K562 (cell line): ENCODE data around the gene ITIH3. TPM values are rescaled to one million over a fixed set of nuclear protein-coding genes. Genes with fewer than 3 reads are reported as not detected.

ENCODE experiments used
- ATAC-seq: fragments of 200-7000 bp; cut with Tn5 transposase; 3 replicates; pipeline ENCODE4 v1.9.1; 2020; ENCODE audit warnings: moderate library complexity
- BruUV-seq: library from RNA; stranded (reverse); fragments of 400-500 nt; replicated peaks from 2 replicates; lab custom pipeline; 2021; lab: Mats Ljungman, UMichigan
- CTCF ChIA-PET: fragments of 300-600 bp; formaldehyde crosslinking; extraction: SDS; loops from one replicate; lab custom pipeline; 2021; ENCODE audit warnings: low intra/inter-chr PET ratio; lab: Yijun Ruan, JAX
- POLR2A ChIA-PET: fragments of 300-600, 350-650 bp; sonication (Branson Sonifier 250); formaldehyde crosslinking; extraction: SDS; loops from one replicate; lab custom pipeline; 2021; ENCODE audit warnings: antibody characterized with exemption, inconsistent platforms; lab: Yijun Ruan, JAX
- DNase-seq, 4 experiments: peaks; one replicate each; pipeline versions ENCODE4 v3.0.0 to v3.0.0-alpha.2; 2011 to 2018; ENCODE audit warnings: low spot score in 3 of 4, mixed read lengths in 3 of 4; ENCODE audit errors: extremely low read depth in 1 of 4
- FAIRE-seq: peaks from 2 replicates; lab custom pipeline; 2011; peaks lifted over from hg19 to GRCh38; lab: Jason Lieb, UNC
- H2AFZ ChIP-seq: 2 replicates; pipeline ENCODE4 v1.6.0; 2011; ENCODE audit warnings: low read depth, low read length, control low read depth, inconsistent platforms
- H3K27ac ChIP-seq: fragments of 200-600 bp; 3 replicates; pipeline ENCODE4 v1.8.0; 2011; ENCODE audit warnings: low read depth, mild to moderate bottlenecking, control low read depth, inconsistent platforms, low read length, moderate library complexity, mixed read lengths; ENCODE audit errors: extremely low read depth
- H3K27me3 ChIP-seq, 2 experiments: fragments of 300-600 bp in 1 of 2; 2 replicates in 1 of 2; 3 replicates in 1 of 2; pipeline versions ENCODE4 v1.6.0 to v1.8.0; 2011; ENCODE audit warnings: inconsistent platforms in 2 of 2, low read length in 2 of 2, mild to moderate bottlenecking in 1 of 2, mixed read lengths in 1 of 2, moderate library complexity in 1 of 2; ENCODE audit not compliant: control insufficient read depth in 2 of 2, insufficient read depth in 2 of 2
- H3K36me3 ChIP-seq: fragments of 300-600 bp; 3 replicates; pipeline ENCODE4 v1.8.0; 2011; ENCODE audit warnings: mild to moderate bottlenecking, low read length, inconsistent platforms; ENCODE audit not compliant: control insufficient read depth, insufficient read depth
- H3K4me1 ChIP-seq, 2 experiments: fragments of 200-600 bp in 1 of 2; replicated peaks in 1 of 2; 2 replicates in 1 of 2; 3 replicates in 1 of 2; pipeline versions ENCODE4 v1.5.1 to v1.8.0; 2011; ENCODE audit warnings: inconsistent platforms in 2 of 2, low read length in 2 of 2, mild to moderate bottlenecking in 1 of 2, mixed read lengths in 1 of 2, moderate library complexity in 1 of 2; ENCODE audit not compliant: control insufficient read depth in 2 of 2, insufficient read depth in 2 of 2
- H3K4me2 ChIP-seq: 2 replicates; pipeline ENCODE4 v1.6.1; 2011; ENCODE audit warnings: low read length, control low read depth, inconsistent platforms, mixed read lengths; ENCODE audit not compliant: insufficient read depth
- H3K4me3 ChIP-seq: fragments of 200-600 bp; sonication (generic), shearing (Covaris generic); 2 replicates; pipeline ENCODE4 v1.5.1; 2016; ENCODE audit warnings: control low read depth, inconsistent platforms
- H3K79me2 ChIP-seq: fragments of 200-600 bp; 3 replicates; pipeline ENCODE4 v1.8.0; 2011; ENCODE audit warnings: low read length, inconsistent platforms; ENCODE audit not compliant: control insufficient read depth, insufficient read depth
- H3K9ac ChIP-seq, 2 experiments: 2 replicates each; pipeline versions ENCODE4 v1.6.0 to v1.6.1; 2011; ENCODE audit warnings: low read depth in 2 of 2, low read length in 2 of 2, control low read depth in 1 of 2, inconsistent platforms in 1 of 2, mild to moderate bottlenecking in 1 of 2, mixed read lengths in 1 of 2; ENCODE audit not compliant: insufficient read depth in 1 of 2
- H3K9me1 ChIP-seq: one replicate; pipeline ENCODE4 v1.6.0; 2011; ENCODE audit warnings: inconsistent platforms, mild to moderate bottlenecking, low read length, moderate library complexity; ENCODE audit not compliant: control insufficient read depth, insufficient read depth
- H3K9me3 ChIP-seq: replicated peaks from 2 replicates; pipeline ENCODE4 v1.5.1; 2011; ENCODE audit warnings: low read depth, low read length, inconsistent platforms; ENCODE audit not compliant: control insufficient read depth, insufficient read depth
- H4K20me1 ChIP-seq: replicated peaks from 2 replicates; pipeline ENCODE4 v1.6.1; 2011; ENCODE audit warnings: low read length, inconsistent platforms, mixed read lengths; ENCODE audit not compliant: control insufficient read depth, insufficient read depth
- ATF7 ChIP-seq: fragments of 450-650 bp; IDR thresholded peaks from 2 replicates; pipeline ENCODE4 v1.7.1; 2014; ENCODE audit warnings: mild to moderate bottlenecking, moderate library complexity
- HIVEP1 ChIP-seq: fragments of 250-450 bp; sonication (Bioruptor Pico); IDR thresholded peaks from 2 replicates; pipeline ENCODE4 v1.4.0; 2020; ENCODE audit warnings: mild to moderate bottlenecking
- HMG20A ChIP-seq: fragments of 450-650 bp; formaldehyde crosslinking; conservative IDR thresholded peaks from 2 replicates; pipeline ENCODE4 v1.4.0; 2020; ENCODE audit warnings: mild to moderate bottlenecking, mixed read lengths
- PTTG1 ChIP-seq: fragments of 450-650 bp; IDR thresholded peaks from 2 replicates; pipeline ENCODE4 v1.6.1; 2016; ENCODE audit warnings: low read depth, mild to moderate bottlenecking, missing genetic modification characterization, missing compliant biosample characterization
- SMC3 ChIP-seq: conservative IDR thresholded peaks from 2 replicates; pipeline ENCODE4 v1.6.1; 2011; ENCODE audit warnings: low read depth, low read length, improper control_type of control experiment; ENCODE audit not compliant: insufficient read depth
- TFAM ChIP-seq: fragments of 250-450 bp; sonication (Bioruptor Pico); conservative IDR thresholded peaks from 2 replicates; pipeline ENCODE4 v1.5.0; 2021; ENCODE audit warnings: mild to moderate bottlenecking, moderate library complexity
- YY1 ChIP-seq, 3 experiments: IDR thresholded peaks; 2 replicates each; pipeline ENCODE4 v1.6.1; 2011; ENCODE audit warnings: low read length in 2 of 3, mild to moderate bottlenecking in 2 of 3, moderate library complexity in 2 of 3, borderline replicate concordance in 1 of 3, control low read depth in 1 of 3, low read depth in 1 of 3; ENCODE audit not compliant: insufficient read depth in 3 of 3, insufficient replicate concordance in 2 of 3, control insufficient read depth in 1 of 3, insufficient read length in 1 of 3; ENCODE audit errors: extremely low read depth in 1 of 3
- ZBED1 ChIP-seq: IDR thresholded peaks from 2 replicates; pipeline ENCODE4 v1.6.1; 2014
- ZNF143 ChIP-seq: sonication (generic); formaldehyde crosslinking; IDR thresholded peaks from 2 replicates; pipeline ENCODE4 v1.9.0; 2022; ENCODE audit warnings: mild to moderate bottlenecking, missing genetic modification reagents
- ZNF24 ChIP-seq: fragments of 450-650 bp; IDR thresholded peaks from 2 replicates; pipeline ENCODE4 v1.6.1; 2016
- ZNF263 ChIP-seq: sonication (generic); formaldehyde crosslinking; IDR thresholded peaks from 2 replicates; pipeline ENCODE4 v1.8.0; 2022; ENCODE audit warnings: mild to moderate bottlenecking, missing genetic modification reagents, borderline replicate concordance
- WGBS: fragments of 100-300 bp; shearing (Covaris generic); methylation state at CpG from one replicate; pipeline ENCODE4 v1.1.6; 2016; ENCODE audit warnings: low coverage, mixed read lengths; ENCODE audit not compliant: insufficient coverage; ENCODE audit errors: missing lambda C conversion rate; 5-methylcytosine and 5-hydroxymethylcytosine counted together
- in situ Hi-C: fragments of 300-500 bp; cut with MboI; formaldehyde crosslinking; loops from 4 replicates; pipeline ENCODE4 v1.15.0; 2018; ENCODE audit warnings: inconsistent platforms, mixed read lengths
- intact Hi-C: fragments of 100-400 bp; cut with micrococcal nuclease; formaldehyde crosslinking; loops from 2 replicates; pipeline ENCODE4 v1.14.2; 2022
- polyA plus RNA-seq, 8 experiments: library from polyadenylated mRNA; depleted of rRNA in 4 of 8; stranded (reverse) in 5 of 8; unstranded in 3 of 8; fragments of >200 nt; fragmentation: Nextera tagmentation in 2 of 8; fragmentation: Illumina TruSeq in 1 of 8; extraction: Ambion mirVana in 2 of 8; extraction: Trizol in 1 of 8; gene quantifications; 2 replicates each; pipeline versions ENCODE4 v1.2.1 to v1.2.3, GENCODE V29; 2011 to 2014; ENCODE audit warnings: inconsistent platforms in 1 of 8, missing spikeins in 1 of 8
- total RNA-seq, 7 experiments: library from RNA; depleted of rRNA in 6 of 7; stranded (reverse); fragments of >200 nt in 6 of 7; fragmentation: Illumina TruSeq in 2 of 7; extraction: Trizol in 2 of 7; gene quantifications; 2 replicates each; pipeline versions ENCODE4 v1.2.1 to v1.2.3, GENCODE V29; 2011 to 2021; ENCODE audit warnings: low replicate concordance in 1 of 7
- TF ChIP-seq, protein P1 (sequence below): sonication (generic); formaldehyde crosslinking; IDR thresholded peaks from 2 replicates; pipeline ENCODE4 v1.8.0; 2022; ENCODE audit warnings: mild to moderate bottlenecking, missing genetic modification reagents
- TF ChIP-seq, protein P2 (sequence below): fragments of 450-650 bp; formaldehyde crosslinking; IDR thresholded peaks from 2 replicates; pipeline ENCODE4 v1.4.0; 2022; ENCODE audit warnings: mild to moderate bottlenecking, moderate library complexity

Gene ITIH3
- total and polyA plus RNA-seq, 9 of the 15 experiments (the other 6 are each of a cell fraction or from before 2014, with no cell fraction given): 0.07 to 0.35 TPM; not detected in 7

DNA sequence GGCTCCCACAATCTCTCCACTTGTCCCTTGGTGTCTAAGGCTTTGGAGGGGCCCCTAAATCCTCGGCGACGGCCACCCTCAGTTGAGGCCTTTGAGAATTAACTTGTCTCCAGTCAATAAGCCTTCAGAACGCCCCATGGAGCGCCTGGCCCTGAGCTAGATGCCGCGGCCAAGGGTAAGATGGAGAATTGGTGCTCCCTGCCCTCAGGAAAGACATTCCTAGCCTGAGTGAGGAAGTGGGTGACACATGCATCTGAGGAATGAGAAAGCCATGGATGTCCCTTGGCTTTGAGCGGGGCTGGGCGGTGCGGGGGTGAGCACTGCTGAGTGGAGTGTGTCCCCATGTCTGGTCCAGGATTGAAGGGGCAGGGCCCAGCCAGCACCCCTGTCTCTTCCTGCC is 22.6 kb downstream of the ITIH3 start:
- no peak for DNase-seq
- no peak overlapping the region for H3K4me2 ChIP-seq
- H3K9me1 ChIP-seq: no peaks in the 10 kb centered on the region
- no peak for ATAC-seq
- 2% methylated on average over 10 of the region's 10 CpGs for WGBS
- FAIRE-seq: no peak
- ChIA-PET CTCF (no interaction called here), POLR2A (no interaction called here)
- peaks cover 0 to 5% of the 10 kb centered on the region in 2 experiments; a peak in 2 of 5 replicates for H3K4me1 ChIP-seq
- no peak overlapping the region for H3K27ac ChIP-seq
- no peaks in the 10 kb centered on the region for H4K20me1 ChIP-seq
- H2AFZ ChIP-seq: no peak overlapping the region
- peaks cover 0 to 48% of the 10 kb centered on the region in 2 experiments; a peak in 3 of 5 replicates for H3K27me3 ChIP-seq
- no peak overlapping the region for H3K9ac ChIP-seq
- in situ Hi-C loops: no loop called here
- H3K9me3 ChIP-seq: no peaks in the 10 kb centered on the region
- H3K36me3 ChIP-seq: no peaks in the 10 kb centered on the region
- no peak overlapping the region for H3K4me3 ChIP-seq
- H3K79me2 ChIP-seq: no peaks in the 10 kb centered on the region
- TF ChIP-seq ATF7 (no peak), YY1 (IDR thresholded peaks at IDR 0.05; ENCODE audit: borderline replicate concordance in 1 of 3, control insufficient read depth in 1 of 3, extremely low read depth in 1 of 3, insufficient read depth in 3 of 3, insufficient read length in 1 of 3, insufficient replicate concordance in 2 of 3, low read depth in 1 of 3, low read length in 2 of 3) (no peak), ZNF263 (CRISPR knock-in tag) (no peak), HIVEP1 (CRISPR knock-in tag) (no peak), PTTG1 (no peak), SMC3 (no peak), ZBED1 (no peak), ZNF24 (no peak), ZNF143 (CRISPR knock-in tag) (no peak), TFAM (CRISPR knock-in tag) (no peak), HMG20A (CRISPR knock-in tag) (no peak)
- TF ChIP-seq, protein P1, sequence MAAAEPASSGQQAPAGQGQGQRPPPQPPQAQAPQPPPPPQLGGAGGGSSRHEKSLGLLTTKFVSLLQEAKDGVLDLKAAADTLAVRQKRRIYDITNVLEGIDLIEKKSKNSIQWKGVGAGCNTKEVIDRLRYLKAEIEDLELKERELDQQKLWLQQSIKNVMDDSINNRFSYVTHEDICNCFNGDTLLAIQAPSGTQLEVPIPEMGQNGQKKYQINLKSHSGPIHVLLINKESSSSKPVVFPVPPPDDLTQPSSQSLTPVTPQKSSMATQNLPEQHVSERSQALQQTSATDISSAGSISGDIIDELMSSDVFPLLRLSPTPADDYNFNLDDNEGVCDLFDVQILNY: no peak
- TF ChIP-seq, protein P2, sequence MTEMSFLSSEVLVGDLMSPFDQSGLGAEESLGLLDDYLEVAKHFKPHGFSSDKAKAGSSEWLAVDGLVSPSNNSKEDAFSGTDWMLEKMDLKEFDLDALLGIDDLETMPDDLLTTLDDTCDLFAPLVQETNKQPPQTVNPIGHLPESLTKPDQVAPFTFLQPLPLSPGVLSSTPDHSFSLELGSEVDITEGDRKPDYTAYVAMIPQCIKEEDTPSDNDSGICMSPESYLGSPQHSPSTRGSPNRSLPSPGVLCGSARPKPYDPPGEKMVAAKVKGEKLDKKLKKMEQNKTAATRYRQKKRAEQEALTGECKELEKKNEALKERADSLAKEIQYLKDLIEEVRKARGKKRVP (CRISPR knock-in tag): no peak
- intact Hi-C loops: no loop called here
- no TSS peak for BruUV-seq
